K562 (cell line): ENCODE data around the gene SHC1.

Source experiments
- BRD4 ChIP-seq: fragments of 200-600 bp; sonication (generic); IDR thresholded peaks from 2 replicates; pipeline ENCODE4 v1.6.1; 2017; ENCODE audit warnings: inconsistent platforms
- CBX2 ChIP-seq: fragments of 200-600 bp; sonication (generic); IDR thresholded peaks from one replicate; pipeline ENCODE4 v1.6.1; 2012; ENCODE audit warnings: mild to moderate bottlenecking, low read length, inconsistent platforms; ENCODE audit not compliant: insufficient read depth, poor library complexity, severe bottlenecking
- CTCF ChIP-seq, 3 experiments: IDR thresholded peaks in 2 of 3; conservative IDR thresholded peaks in 1 of 3; 2 replicates each; pipeline ENCODE4 v1.5.1; 2011 to 2012; ENCODE audit warnings: low read length in 3 of 3, mild to moderate bottlenecking in 3 of 3, control low read depth in 2 of 3, improper control_type of control experiment in 1 of 3, inconsistent platforms in 1 of 3, low read depth in 1 of 3, mixed read lengths in 1 of 3, moderate library complexity in 1 of 3; ENCODE audit not compliant: insufficient read depth in 2 of 3
- POLR3A ChIP-seq: IDR thresholded peaks from 2 replicates; pipeline ENCODE4 v1.6.1; 2011; ENCODE audit warnings: borderline replicate concordance, mild to moderate bottlenecking, moderate library complexity; ENCODE audit not compliant: insufficient read length, insufficient read depth; ENCODE audit errors: extremely low read depth
- SPI1 ChIP-seq: IDR thresholded peaks from 2 replicates; pipeline ENCODE4 v1.6.1; 2011; ENCODE audit warnings: low read depth, low read length, control low read depth, borderline replicate concordance
- TAF7 ChIP-seq: fragments of 450-650 bp; IDR thresholded peaks from 2 replicates; pipeline ENCODE4 v1.6.1; 2016; ENCODE audit warnings: missing genetic modification characterization, missing compliant biosample characterization
- ZFP36 ChIP-seq: fragments of 150-350 bp; IDR thresholded peaks from 2 replicates; pipeline ENCODE4 v1.6.1; 2018; ENCODE audit warnings: low read length, low read depth; ENCODE audit not compliant: partially characterized antibody
- ZNF311 ChIP-seq: fragments of 250-450 bp; sonication (Bioruptor Pico); IDR thresholded peaks from 2 replicates; pipeline ENCODE4 v1.4.0; 2020; ENCODE audit warnings: mild to moderate bottlenecking, moderate library complexity
- ZNF830 ChIP-seq: fragments of 250-450 bp; sonication (Bioruptor Pico); IDR thresholded peaks from 2 replicates; pipeline ENCODE4 v1.5.0; 2021; ENCODE audit warnings: mild to moderate bottlenecking
- TF ChIP-seq, protein P1 (sequence below): fragments of 450-650 bp; IDR thresholded peaks from 2 replicates; pipeline ENCODE4 v1.6.1; 2018; ENCODE audit not compliant: partially characterized antibody
- TF ChIP-seq, protein P2 (sequence below): fragments of 450-650 bp; IDR thresholded peaks from 2 replicates; pipeline ENCODE4 v1.6.1; 2016

DNA sequence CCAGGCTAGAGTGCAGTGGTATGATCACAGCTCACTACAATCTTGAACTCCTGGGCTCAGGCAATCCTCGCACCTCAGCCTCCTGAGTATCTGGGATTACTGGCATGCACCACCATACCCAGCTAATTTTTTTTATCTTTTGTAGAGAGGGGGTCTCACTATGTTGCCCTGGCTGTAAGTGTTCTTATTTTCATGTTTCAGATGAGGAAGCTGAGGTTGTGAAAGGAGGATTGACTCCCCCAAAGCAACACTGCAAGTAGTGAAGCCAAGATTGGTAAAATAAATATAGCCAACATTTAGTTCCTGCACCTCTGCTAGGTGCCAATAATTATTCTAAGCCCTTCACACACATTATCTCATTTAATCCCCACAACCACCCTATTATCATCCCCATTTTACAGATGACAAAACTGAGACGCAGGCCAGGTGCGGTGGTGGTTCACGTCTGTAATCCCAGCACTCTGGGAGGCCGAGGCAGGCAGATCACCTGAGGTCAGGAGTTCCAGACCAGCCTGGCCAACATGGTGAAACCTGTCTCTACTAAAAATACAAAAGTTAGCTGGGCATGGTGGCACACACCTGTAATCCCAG is 36.1 kb downstream of the SHC1 start:
- TF ChIP-seq SPI1 (no peak), CBX2 (no peak), ZNF830 (CRISPR knock-in tag) (no peak), POLR3A (no peak), ZNF311 (CRISPR knock-in tag) (no peak), BRD4 (no peak), ZFP36 (no peak), CTCF (IDR thresholded peaks at IDR 0.05 in 2 of 3, conservative IDR thresholded peaks at IDR 0.05 in 1 of 3; ENCODE audit: insufficient read depth in 2 of 3, low read depth in 1 of 3, low read length in 3 of 3) (no peak), TAF7 (tag) (no peak)
- TF ChIP-seq, protein P1, sequence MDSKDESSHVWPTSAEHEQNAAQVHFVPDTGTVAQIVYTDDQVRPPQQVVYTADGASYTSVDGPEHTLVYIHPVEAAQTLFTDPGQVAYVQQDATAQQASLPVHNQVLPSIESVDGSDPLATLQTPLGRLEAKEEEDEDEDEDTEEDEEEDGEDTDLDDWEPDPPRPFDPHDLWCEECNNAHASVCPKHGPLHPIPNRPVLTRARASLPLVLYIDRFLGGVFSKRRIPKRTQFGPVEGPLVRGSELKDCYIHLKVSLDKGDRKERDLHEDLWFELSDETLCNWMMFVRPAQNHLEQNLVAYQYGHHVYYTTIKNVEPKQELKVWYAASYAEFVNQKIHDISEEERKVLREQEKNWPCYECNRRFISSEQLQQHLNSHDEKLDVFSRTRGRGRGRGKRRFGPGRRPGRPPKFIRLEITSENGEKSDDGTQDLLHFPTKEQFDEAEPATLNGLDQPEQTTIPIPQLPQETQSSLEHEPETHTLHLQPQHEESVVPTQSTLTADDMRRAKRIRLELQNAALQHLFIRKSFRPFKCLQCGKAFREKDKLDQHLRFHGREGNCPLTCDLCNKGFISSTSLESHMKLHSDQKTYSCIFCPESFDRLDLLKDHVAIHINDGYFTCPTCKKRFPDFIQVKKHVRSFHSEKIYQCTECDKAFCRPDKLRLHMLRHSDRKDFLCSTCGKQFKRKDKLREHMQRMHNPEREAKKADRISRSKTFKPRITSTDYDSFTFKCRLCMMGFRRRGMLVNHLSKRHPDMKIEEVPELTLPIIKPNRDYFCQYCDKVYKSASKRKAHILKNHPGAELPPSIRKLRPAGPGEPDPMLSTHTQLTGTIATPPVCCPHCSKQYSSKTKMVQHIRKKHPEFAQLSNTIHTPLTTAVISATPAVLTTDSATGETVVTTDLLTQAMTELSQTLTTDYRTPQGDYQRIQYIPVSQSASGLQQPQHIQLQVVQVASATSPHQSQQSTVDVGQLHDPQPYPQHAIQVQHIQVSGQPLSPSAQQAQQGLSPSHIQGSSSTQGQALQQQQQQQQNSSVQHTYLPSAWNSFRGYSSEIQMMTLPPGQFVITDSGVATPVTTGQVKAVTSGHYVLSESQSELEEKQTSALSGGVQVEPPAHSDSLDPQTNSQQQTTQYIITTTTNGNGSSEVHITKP, result no peak
- TF ChIP-seq, protein P2, sequence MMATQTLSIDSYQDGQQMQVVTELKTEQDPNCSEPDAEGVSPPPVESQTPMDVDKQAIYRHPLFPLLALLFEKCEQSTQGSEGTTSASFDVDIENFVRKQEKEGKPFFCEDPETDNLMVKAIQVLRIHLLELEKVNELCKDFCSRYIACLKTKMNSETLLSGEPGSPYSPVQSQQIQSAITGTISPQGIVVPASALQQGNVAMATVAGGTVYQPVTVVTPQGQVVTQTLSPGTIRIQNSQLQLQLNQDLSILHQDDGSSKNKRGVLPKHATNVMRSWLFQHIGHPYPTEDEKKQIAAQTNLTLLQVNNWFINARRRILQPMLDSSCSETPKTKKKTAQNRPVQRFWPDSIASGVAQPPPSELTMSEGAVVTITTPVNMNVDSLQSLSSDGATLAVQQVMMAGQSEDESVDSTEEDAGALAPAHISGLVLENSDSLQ, result no peak
